IMR-90 (cell line): ENCODE results near the gene KCNT1. TPM values are rescaled to one million over a fixed set of nuclear protein-coding genes. Genes with fewer than 3 reads are reported as not detected.

Source experiments
- ATAC-seq: fragments of 200-7000 bp; cut with Tn5 transposase; 2 replicates; pipeline ENCODE4 v1.9.1; 2020; ENCODE audit warnings: low read depth, mild to moderate bottlenecking, moderate library complexity
- BruUV-seq: library from RNA; stranded (reverse); fragments of 400-500 nt; replicated peaks from 2 replicates; lab custom pipeline; 2021; lab: Mats Ljungman, UMichigan
- CTCF ChIA-PET: fragments of 300-600 bp; formaldehyde crosslinking; extraction: SDS; loops from one replicate; lab custom pipeline; 2021; ENCODE audit warnings: antibody characterized with exemption; lab: Yijun Ruan, JAX
- POLR2A ChIA-PET: fragments of 300-600 bp; sonication (Branson Sonifier 250); formaldehyde crosslinking; loops from one replicate; lab custom pipeline; 2022; ENCODE audit warnings: antibody characterized with exemption; ENCODE audit not compliant: unreplicated experiment; lab: Charles Lee
- DNase-seq: peaks from one replicate; pipeline ENCODE4 v3.0.0; 2013
- H2AFZ ChIP-seq: replicated peaks from 2 replicates; pipeline ENCODE3; 2013; ENCODE audit warnings: low read length, mild to moderate bottlenecking; ENCODE audit not compliant: poor library complexity
- H2AK5ac ChIP-seq: 2 replicates; pipeline ENCODE4 v1.6.1; 2013; ENCODE audit warnings: low read depth, low read length, inconsistent platforms
- H2AK9ac ChIP-seq: replicated peaks from 2 replicates; pipeline ENCODE3; 2013; ENCODE audit warnings: mild to moderate bottlenecking, low read depth, low read length, moderate library complexity; ENCODE audit not compliant: poor library complexity
- H2BK120ac ChIP-seq: 2 replicates; pipeline ENCODE4 v1.6.1; 2013; ENCODE audit warnings: low read depth, low read length, inconsistent platforms
- H2BK15ac ChIP-seq: 3 replicates; pipeline ENCODE4 v1.6.1; 2013; ENCODE audit warnings: low read depth, low read length, inconsistent platforms
- H2BK20ac ChIP-seq: 2 replicates; pipeline ENCODE4 v1.6.1; 2013; ENCODE audit warnings: low read depth, mild to moderate bottlenecking, inconsistent platforms, low read length, moderate library complexity
- H2BK5ac ChIP-seq: 2 replicates; pipeline ENCODE4 v1.6.1; 2013; ENCODE audit warnings: mild to moderate bottlenecking, low read depth, low read length, inconsistent platforms; ENCODE audit not compliant: poor library complexity, severe bottlenecking
- H3K14ac ChIP-seq: replicated peaks from 2 replicates; pipeline ENCODE4 v1.6.1; 2013; ENCODE audit warnings: low read depth, low read length, inconsistent platforms
- H3K18ac ChIP-seq: 2 replicates; pipeline ENCODE4 v1.6.1; 2013; ENCODE audit warnings: low read depth, low read length, control low read depth
- H3K23ac ChIP-seq: 2 replicates; pipeline ENCODE4 v1.6.1; 2013; ENCODE audit warnings: low read depth, low read length, inconsistent platforms
- H3K27ac ChIP-seq: 2 replicates; pipeline ENCODE4 v1.5.1; 2013; ENCODE audit warnings: mild to moderate bottlenecking, control low read depth, low read length; ENCODE audit not compliant: insufficient read depth
- H3K27me3 ChIP-seq: 2 replicates; pipeline ENCODE4 v1.6.1; 2013; ENCODE audit warnings: low read length; ENCODE audit not compliant: control insufficient read depth, insufficient read depth
- H3K36me3 ChIP-seq: 2 replicates; pipeline ENCODE4 v1.6.1; 2013; ENCODE audit warnings: low read length, mixed read lengths; ENCODE audit not compliant: control insufficient read depth, insufficient read depth
- H3K4ac ChIP-seq: 2 replicates; pipeline ENCODE4 v1.6.1; 2013; ENCODE audit warnings: low read depth, low read length, inconsistent platforms
- H3K4me1 ChIP-seq: 2 replicates; pipeline ENCODE4 v1.6.1; 2013; ENCODE audit warnings: low read length, mixed read lengths; ENCODE audit not compliant: control insufficient read depth, insufficient read depth
- H3K4me2 ChIP-seq: 2 replicates; pipeline ENCODE4 v1.6.1; 2013; ENCODE audit warnings: low read depth, mild to moderate bottlenecking, control low read depth, low read length, moderate library complexity
- H3K4me3 ChIP-seq: 2 replicates; pipeline ENCODE4 v1.5.1; 2013; ENCODE audit warnings: low read depth, mild to moderate bottlenecking, control low read depth, low read length, moderate library complexity; ENCODE audit not compliant: insufficient read depth
- H3K56ac ChIP-seq: 2 replicates; pipeline ENCODE4 v1.6.1; 2013; ENCODE audit warnings: low read length, inconsistent platforms; ENCODE audit not compliant: insufficient read depth; ENCODE audit errors: extremely low read depth
- H3K79me1 ChIP-seq, 2 experiments: 2 replicates each; pipeline ENCODE4 v1.6.1; 2013; ENCODE audit warnings: low read length in 2 of 2, inconsistent platforms in 1 of 2, low read depth in 1 of 2
- H3K9ac ChIP-seq: 2 replicates; pipeline ENCODE4 v1.6.1; 2013; ENCODE audit warnings: low read depth, low read length, control low read depth
- H3K9me1 ChIP-seq: 2 replicates; pipeline ENCODE4 v1.6.1; 2013; ENCODE audit warnings: low read length, inconsistent platforms; ENCODE audit not compliant: insufficient read depth
- H3K9me3 ChIP-seq: 2 replicates; pipeline ENCODE4 v1.6.1; 2013; ENCODE audit warnings: low read length; ENCODE audit not compliant: control insufficient read depth, insufficient read depth
- H4K20me1 ChIP-seq: 2 replicates; pipeline ENCODE4 v1.6.1; 2013; ENCODE audit warnings: low read length, inconsistent platforms; ENCODE audit not compliant: insufficient read depth
- H4K5ac ChIP-seq: 2 replicates; pipeline ENCODE4 v1.6.1; 2013; ENCODE audit warnings: mild to moderate bottlenecking, low read depth, low read length, control low read depth
- H4K8ac ChIP-seq, 2 experiments: 2 replicates each; pipeline ENCODE4 v1.6.1; 2013; ENCODE audit warnings: low read depth in 2 of 2, low read length in 2 of 2, control low read depth in 1 of 2, inconsistent platforms in 1 of 2
- H4K91ac ChIP-seq: 2 replicates; pipeline ENCODE4 v1.6.1; 2013; ENCODE audit warnings: low read depth, low read length, inconsistent platforms; ENCODE audit not compliant: insufficient read depth
- RAD21 ChIP-seq: IDR thresholded peaks from 2 replicates; pipeline ENCODE4 v1.6.1; 2012; ENCODE audit warnings: low read length, improper control_type of control experiment
- WGBS, 2 experiments: methylation state at CpG; one replicate each; pipeline versions ENCODE4 v1.1.5 to v1.1.7; 2013; ENCODE audit warnings: missing lambda C conversion rate in 2 of 2; ENCODE audit not compliant: insufficient read length in 1 of 2; ENCODE audit errors: extremely low coverage in 2 of 2; 5-methylcytosine and 5-hydroxymethylcytosine counted together
- dilution Hi-C: fragments of 300-500 bp; cut with HindIII; formaldehyde crosslinking; loops from one replicate; pipeline ENCODE4 v1.14.3; 2018; ENCODE audit warnings: low sequenced_read_pairs; ENCODE audit not compliant: unreplicated experiment
- in situ Hi-C: fragments of 300-500 bp; cut with MboI; formaldehyde crosslinking; loops from 3 replicates; pipeline ENCODE4 v1.14.3; 2019; ENCODE audit warnings: low sequenced_read_pairs, inconsistent platforms, mixed read lengths
- intact Hi-C: fragments of 100-400 bp; cut with micrococcal nuclease; formaldehyde crosslinking; loops from 2 replicates; pipeline ENCODE4 v1.10.0; 2022
- polyA plus RNA-seq, 3 experiments: library from polyadenylated mRNA; depleted of rRNA; stranded (reverse); fragments of >200 nt; gene quantifications; 2 replicates each; pipeline ENCODE4 v1.2.3, GENCODE V29; 2012; ENCODE audit warnings: low replicate concordance in 1 of 3
- total RNA-seq: library from RNA; depleted of rRNA; stranded (reverse); fragments of >200 nt; gene quantifications from 2 replicates; pipeline ENCODE4 v1.2.3, GENCODE V29; 2012

Gene KCNT1
- total and polyA plus RNA-seq, 2 of the 4 experiments (the other 2 are of a cell fraction) = not detected

DNA sequence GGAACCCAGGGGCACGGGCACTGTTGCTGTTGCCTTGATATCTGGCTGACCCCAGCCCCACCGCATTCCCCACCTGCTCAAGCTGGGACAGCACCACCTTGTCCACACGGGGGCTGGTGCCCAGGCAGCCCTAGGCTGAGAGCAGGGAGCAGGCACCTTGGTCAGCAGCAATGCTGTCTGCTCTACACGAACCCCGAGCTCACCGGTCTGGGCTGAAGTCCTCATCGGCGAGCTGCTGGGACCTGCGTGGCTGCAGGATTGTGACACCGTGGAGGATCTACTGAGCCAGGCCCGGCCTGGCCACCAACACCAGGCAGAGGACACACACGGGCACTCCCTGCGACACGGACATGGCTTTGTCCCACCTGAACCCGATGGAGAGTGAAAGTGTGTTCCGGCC is 78.1 kb downstream of the KCNT1 start:
- Histone ChIP-seq H2AFZ (no peak overlapping the region), H3K4me1 (no peaks in the 10 kb centered on the region), H3K9me3 (no peaks in the 10 kb centered on the region), H4K20me1 (no peaks in the 10 kb centered on the region), H3K79me1 (no peaks in the 10 kb centered on the region), H2BK20ac (no peak overlapping the region), H4K91ac (no peak overlapping the region), H3K14ac (no peak overlapping the region), H2AK9ac (no peak overlapping the region), H4K8ac (no peak overlapping the region), H4K5ac (no peak overlapping the region), H3K36me3 (no peaks in the 10 kb centered on the region), H3K27me3 (peaks cover 19% of the 10 kb centered on the region; the same call in 1 of the 2 replicates), H3K56ac (no peak overlapping the region), H2BK15ac (no peak overlapping the region), H3K9me1 (no peaks in the 10 kb centered on the region), H3K9ac (no peak overlapping the region), H3K4ac (no peak overlapping the region), H3K4me2 (no peak overlapping the region), H2AK5ac (no peak overlapping the region), H3K18ac (no peak overlapping the region), H2BK5ac (no peak overlapping the region), H3K27ac (no peak overlapping the region), H3K23ac (no peak overlapping the region), H3K4me3 (no peak overlapping the region), H2BK120ac (no peak overlapping the region)
- TF ChIP-seq RAD21 = no peak
- BruUV-seq = no TSS peak
- DNase-seq (no peak), ATAC-seq (no peak)
- intact Hi-C loops = no loop called here
- CTCF ChIA-PET = no interaction called here
- POLR2A ChIA-PET = no interaction called here
- WGBS, 2 experiments = 74% methylated on average over 4 of the region's 16 CpGs; no CpG with 5 or more reads in 1 of the 2 experiments
- dilution Hi-C loops = no loop called here
- in situ Hi-C loops = no loop called here
